SK-N-SH (cell line): ENCODE results near the gene RASD2. TPM values are rescaled to one million over a fixed set of nuclear protein-coding genes. Genes with fewer than 3 reads are reported as not detected.

ENCODE experiments used
- CTCF ChIA-PET: fragments of 300-600, 350-600 bp; formaldehyde crosslinking; extraction: SDS; loops from one replicate; lab custom pipeline; 2021; lab: Yijun Ruan, JAX
- POLR2A ChIA-PET: fragments of 350-600 bp; sonication (Branson Sonifier 250); formaldehyde crosslinking; extraction: SDS; loops from one replicate; lab custom pipeline; 2020; ENCODE audit warnings: antibody characterized with exemption, inconsistent platforms; lab: Yijun Ruan, JAX
- DNase-seq: peaks from one replicate; pipeline ENCODE4 v3.0.0; 2012
- H2AFZ ChIP-seq: fragments of 200-600 bp; sonication (generic); 2 replicates; pipeline ENCODE4 v1.8.1; 2016; ENCODE audit warnings: antibody characterized with exemption, mild to moderate bottlenecking, low read depth
- H3F3A ChIP-seq: fragments of 200-600 bp; sonication (generic); replicated peaks from 2 replicates; pipeline ENCODE3; 2016; ENCODE audit warnings: antibody characterized with exemption, mild to moderate bottlenecking; ENCODE audit not compliant: insufficient read depth
- H3K27ac ChIP-seq, 2 experiments: fragments of 200-500 bp in 1 of 2; fragments of 200-600 bp in 1 of 2; sonication (Bioruptor generic) in 1 of 2; sonication (generic), shearing (Covaris generic) in 1 of 2; 2 replicates each; pipeline versions ENCODE4 v1.5.1 to v1.6.1; 2014 to 2016; ENCODE audit warnings: low read depth in 2 of 2, inconsistent platforms in 1 of 2, low read length in 1 of 2, mild to moderate bottlenecking in 1 of 2, mixed read lengths in 1 of 2
- H3K27me3 ChIP-seq: fragments of 200-600 bp; sonication (generic), shearing (Covaris generic); 2 replicates; pipeline ENCODE4 v1.6.1; 2016; ENCODE audit warnings: mixed run types; ENCODE audit not compliant: insufficient read depth
- H3K36me3 ChIP-seq, 2 experiments: fragments of 200-500 bp in 1 of 2; fragments of 200-600 bp in 1 of 2; sonication (Bioruptor generic) in 1 of 2; sonication (generic) in 1 of 2; replicated peaks in 1 of 2; 2 replicates each; pipeline versions ENCODE3 to v1.5.1; 2014 to 2016; ENCODE audit warnings: low read length in 1 of 2, mild to moderate bottlenecking in 1 of 2; ENCODE audit not compliant: insufficient read depth in 2 of 2, control insufficient read depth in 1 of 2
- H3K4me1 ChIP-seq, 2 experiments: fragments of 200-500 bp in 1 of 2; fragments of 200-600 bp in 1 of 2; sonication (Bioruptor generic) in 1 of 2; sonication (generic), shearing (Covaris generic) in 1 of 2; 2 replicates each; pipeline versions ENCODE4 v1.5.1 to v1.6.1; 2014 to 2016; ENCODE audit warnings: low read depth in 1 of 2, low read length in 1 of 2, mixed run types in 1 of 2; ENCODE audit not compliant: insufficient read depth in 2 of 2, control insufficient read depth in 1 of 2
- H3K4me2 ChIP-seq: fragments of 200-600 bp; sonication (generic), shearing (Covaris generic); 2 replicates; pipeline ENCODE4 v1.6.1; 2017; ENCODE audit warnings: mixed run types
- H3K4me3 ChIP-seq, 2 experiments: fragments of 200-500 bp in 1 of 2; fragments of 200-600 bp in 1 of 2; sonication (Bioruptor generic) in 1 of 2; sonication (generic), shearing (Covaris generic) in 1 of 2; 2 replicates each; pipeline versions ENCODE4 v1.5.1 to v1.8.1; 2014 to 2016; ENCODE audit warnings: low read depth in 2 of 2, inconsistent platforms in 1 of 2, low read length in 1 of 2, mild to moderate bottlenecking in 1 of 2, mixed read lengths in 1 of 2, moderate library complexity in 1 of 2
- H3K79me2 ChIP-seq: fragments of 200-600 bp; sonication (generic); 2 replicates; pipeline ENCODE4 v1.8.1; 2017; ENCODE audit warnings: mild to moderate bottlenecking; ENCODE audit not compliant: insufficient read depth
- H3K9ac ChIP-seq: fragments of 200-600 bp; sonication (generic); 2 replicates; pipeline ENCODE4 v1.6.1; 2017; ENCODE audit warnings: mixed run types
- H3K9me2 ChIP-seq: fragments of 200-600 bp; sonication (generic); 2 replicates; pipeline ENCODE4 v1.6.1; 2017; ENCODE audit warnings: mixed run types
- H3K9me3 ChIP-seq: fragments of 200-600 bp; sonication (generic); 2 replicates; pipeline ENCODE4 v1.6.1; 2017; ENCODE audit warnings: mixed run types, mild to moderate bottlenecking, moderate library complexity
- H4K20me1 ChIP-seq: fragments of 200-600 bp; sonication (generic); 2 replicates; pipeline ENCODE4 v1.6.1; 2017; ENCODE audit warnings: mild to moderate bottlenecking, mixed run types; ENCODE audit not compliant: insufficient read depth
- CHD2 ChIP-seq: fragments of 150-350 bp; IDR thresholded peaks from 2 replicates; pipeline ENCODE4 v1.6.1; 2018; ENCODE audit warnings: low read length; ENCODE audit not compliant: partially characterized antibody
- CTCF ChIP-seq: fragments of 200-600 bp; sonication (generic); IDR thresholded peaks from 2 replicates; pipeline ENCODE4 v1.6.1; 2017; ENCODE audit warnings: antibody characterized with exemption, mild to moderate bottlenecking, moderate library complexity
- ELF1 ChIP-seq: IDR thresholded peaks from 2 replicates; pipeline ENCODE4 v1.4.0; 2012
- EZH2phosphoT487 ChIP-seq: fragments of 200-600 bp; sonication (generic); IDR thresholded peaks from 2 replicates; pipeline ENCODE4 v1.6.1; 2017; ENCODE audit warnings: low read depth, mixed run types, mild to moderate bottlenecking, antibody characterized with exemption, moderate library complexity, borderline replicate concordance
- FOSL2 ChIP-seq: IDR thresholded peaks from 2 replicates; pipeline ENCODE4 v1.4.0; 2012; ENCODE audit warnings: low read depth, mild to moderate bottlenecking, moderate library complexity, borderline replicate concordance
- FOXJ3 ChIP-seq: sonication (generic); formaldehyde crosslinking; IDR thresholded peaks from 2 replicates; pipeline ENCODE4 v1.5.1; 2020; ENCODE audit warnings: mild to moderate bottlenecking, missing genetic modification reagents
- GATA2 ChIP-seq: sonication (generic); formaldehyde crosslinking; IDR thresholded peaks from 2 replicates; pipeline ENCODE4 v1.5.0; 2020; ENCODE audit warnings: mild to moderate bottlenecking, missing genetic modification reagents
- JUND ChIP-seq: IDR thresholded peaks from 2 replicates; pipeline ENCODE4 v1.4.0; 2012
- MAX ChIP-seq: IDR thresholded peaks from 2 replicates; pipeline ENCODE4 v1.4.0; 2012; ENCODE audit warnings: low read depth
- MXI1 ChIP-seq: IDR thresholded peaks from 2 replicates; pipeline ENCODE4 v1.6.1; 2012; ENCODE audit warnings: mild to moderate bottlenecking, low read depth, low read length, improper control_type of control experiment
- NFIC ChIP-seq: IDR thresholded peaks from 2 replicates; pipeline ENCODE4 v1.4.0; 2012; ENCODE audit warnings: borderline replicate concordance
- NRF1 ChIP-seq: IDR thresholded peaks from 2 replicates; pipeline ENCODE4 v1.6.1; 2012; ENCODE audit warnings: low read depth, mild to moderate bottlenecking, low read length
- POLR2AphosphoS5 ChIP-seq: IDR thresholded peaks from 2 replicates; pipeline ENCODE4 v1.6.1; 2012; ENCODE audit warnings: low read depth, low read length
- RXRA ChIP-seq: IDR thresholded peaks from 2 replicates; pipeline ENCODE4 v1.4.0; 2012; ENCODE audit warnings: low read depth, mild to moderate bottlenecking, borderline replicate concordance
- SMC3 ChIP-seq: IDR thresholded peaks from 2 replicates; pipeline ENCODE4 v1.6.1; 2012; ENCODE audit warnings: low read depth, low read length, improper control_type of control experiment
- TAF1 ChIP-seq: IDR thresholded peaks from 2 replicates; pipeline ENCODE4 v1.6.1; 2012; ENCODE audit warnings: low read depth, mild to moderate bottlenecking, low read length, moderate library complexity, borderline replicate concordance
- TCF12 ChIP-seq: IDR thresholded peaks from 2 replicates; pipeline ENCODE4 v1.4.0; 2012
- TEAD4 ChIP-seq: IDR thresholded peaks from 2 replicates; pipeline ENCODE4 v1.4.0; 2012; ENCODE audit warnings: mild to moderate bottlenecking, borderline replicate concordance; ENCODE audit not compliant: insufficient read depth
- USF2 ChIP-seq: fragments of 150-350 bp; IDR thresholded peaks from 2 replicates; pipeline ENCODE4 v1.6.1; 2017; ENCODE audit warnings: antibody characterized with exemption, low read length, low read depth, borderline replicate concordance
- YY1 ChIP-seq: IDR thresholded peaks from 2 replicates; pipeline ENCODE4 v1.4.0; 2012; ENCODE audit warnings: low read depth, mild to moderate bottlenecking
- WGBS: methylation state at CpG from one replicate; pipeline ENCODE4 v1.1.6; 2017; ENCODE audit warnings: low lambda C conversion rate; 5-methylcytosine and 5-hydroxymethylcytosine counted together
- polyA plus RNA-seq, 3 experiments: library from polyadenylated mRNA; depleted of rRNA; stranded (reverse); fragments of >200 nt; gene quantifications; 2 replicates each; pipeline ENCODE4 v1.2.3, GENCODE V29; 2012
- TF ChIP-seq, protein P1 (sequence below): IDR thresholded peaks from 2 replicates; pipeline ENCODE4; 2012
- TF ChIP-seq, protein P2 (sequence below): IDR thresholded peaks from 2 replicates; pipeline ENCODE4 v1.6.1; 2012; ENCODE audit warnings: mild to moderate bottlenecking, low read depth, low read length, moderate library complexity
- TF ChIP-seq, protein P3 (sequence below): fragments of 150-350 bp; IDR thresholded peaks from 2 replicates; pipeline ENCODE4 v1.6.1; 2016; ENCODE audit warnings: mild to moderate bottlenecking, low read depth, low read length

RASD2 gene
- polyA plus RNA-seq, 1 of the 3 experiments (the other 2 are of a cell fraction) = 0.30 TPM

GRCh38 chr22:35564975-35565867 is 24.6 kb downstream of the RASD2 start:
- peaks cover 9 to 46% of the 10 kb centered on the region in 2 experiments; a peak in 3 of 4 replicates for H3K4me1 ChIP-seq
- no peak overlapping the region for H3K4me3 ChIP-seq
- no peak for DNase-seq
- H3K9ac ChIP-seq = no peak overlapping the region
- POLR2A ChIA-PET = no interaction called here
- H3K27me3 ChIP-seq = no peaks in the 10 kb centered on the region
- no peaks in the 10 kb centered on the region for H4K20me1 ChIP-seq
- no peaks in the 10 kb centered on the region for H3K79me2 ChIP-seq
- H3K36me3 ChIP-seq = no peaks in the 10 kb centered on the region
- H3K4me2 ChIP-seq = peak overlapping the region; percentile 19; the same call in 1 of the 2 replicates
- peaks cover 13% of the 10 kb centered on the region for H3F3A ChIP-seq
- H2AFZ ChIP-seq = no peak overlapping the region
- WGBS = 76% methylated on average over 10 of the region's 10 CpGs
- CTCF ChIA-PET = interaction anchor here (0.5 to 2.4 kb wide), 5 partner anchors 10 to 695 kb away, joined by 3 to 11 read pairs (median 5); no protein-coding TSS in a partner anchor
- no peak overlapping the region for H3K27ac ChIP-seq
- no peaks in the 10 kb centered on the region for H3K9me3 ChIP-seq
- no peaks in the 10 kb centered on the region for H3K9me2 ChIP-seq
- TF ChIP-seq EZH2phosphoT487 = no peak
- TF ChIP-seq TEAD4 = no peak
- no peak for TF ChIP-seq SMC3
- no peak for TF ChIP-seq JUND
- no peak for TF ChIP-seq NRF1
- no peak for TF ChIP-seq YY1
- no peak for TF ChIP-seq MAX
- no peak for TF ChIP-seq USF2
- TF ChIP-seq MXI1 = no peak
- TF ChIP-seq, protein P1, sequence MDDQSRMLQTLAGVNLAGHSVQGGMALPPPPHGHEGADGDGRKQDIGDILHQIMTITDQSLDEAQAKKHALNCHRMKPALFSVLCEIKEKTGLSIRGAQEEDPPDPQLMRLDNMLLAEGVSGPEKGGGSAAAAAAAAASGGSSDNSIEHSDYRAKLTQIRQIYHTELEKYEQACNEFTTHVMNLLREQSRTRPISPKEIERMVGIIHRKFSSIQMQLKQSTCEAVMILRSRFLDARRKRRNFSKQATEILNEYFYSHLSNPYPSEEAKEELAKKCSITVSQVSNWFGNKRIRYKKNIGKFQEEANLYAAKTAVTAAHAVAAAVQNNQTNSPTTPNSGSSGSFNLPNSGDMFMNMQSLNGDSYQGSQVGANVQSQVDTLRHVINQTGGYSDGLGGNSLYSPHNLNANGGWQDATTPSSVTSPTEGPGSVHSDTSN = no peak
- no peak for TF ChIP-seq CHD2
- TF ChIP-seq, protein P2, sequence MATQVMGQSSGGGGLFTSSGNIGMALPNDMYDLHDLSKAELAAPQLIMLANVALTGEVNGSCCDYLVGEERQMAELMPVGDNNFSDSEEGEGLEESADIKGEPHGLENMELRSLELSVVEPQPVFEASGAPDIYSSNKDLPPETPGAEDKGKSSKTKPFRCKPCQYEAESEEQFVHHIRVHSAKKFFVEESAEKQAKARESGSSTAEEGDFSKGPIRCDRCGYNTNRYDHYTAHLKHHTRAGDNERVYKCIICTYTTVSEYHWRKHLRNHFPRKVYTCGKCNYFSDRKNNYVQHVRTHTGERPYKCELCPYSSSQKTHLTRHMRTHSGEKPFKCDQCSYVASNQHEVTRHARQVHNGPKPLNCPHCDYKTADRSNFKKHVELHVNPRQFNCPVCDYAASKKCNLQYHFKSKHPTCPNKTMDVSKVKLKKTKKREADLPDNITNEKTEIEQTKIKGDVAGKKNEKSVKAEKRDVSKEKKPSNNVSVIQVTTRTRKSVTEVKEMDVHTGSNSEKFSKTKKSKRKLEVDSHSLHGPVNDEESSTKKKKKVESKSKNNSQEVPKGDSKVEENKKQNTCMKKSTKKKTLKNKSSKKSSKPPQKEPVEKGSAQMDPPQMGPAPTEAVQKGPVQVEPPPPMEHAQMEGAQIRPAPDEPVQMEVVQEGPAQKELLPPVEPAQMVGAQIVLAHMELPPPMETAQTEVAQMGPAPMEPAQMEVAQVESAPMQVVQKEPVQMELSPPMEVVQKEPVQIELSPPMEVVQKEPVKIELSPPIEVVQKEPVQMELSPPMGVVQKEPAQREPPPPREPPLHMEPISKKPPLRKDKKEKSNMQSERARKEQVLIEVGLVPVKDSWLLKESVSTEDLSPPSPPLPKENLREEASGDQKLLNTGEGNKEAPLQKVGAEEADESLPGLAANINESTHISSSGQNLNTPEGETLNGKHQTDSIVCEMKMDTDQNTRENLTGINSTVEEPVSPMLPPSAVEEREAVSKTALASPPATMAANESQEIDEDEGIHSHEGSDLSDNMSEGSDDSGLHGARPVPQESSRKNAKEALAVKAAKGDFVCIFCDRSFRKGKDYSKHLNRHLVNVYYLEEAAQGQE = no peak
- TF ChIP-seq TCF12 = peak; percentile 51
- peak; percentile 47; the same call in 1 of the 2 replicates for TF ChIP-seq NFIC
- TF ChIP-seq CTCF = peak; percentile 19; the same call in 1 of the 2 replicates
- TF ChIP-seq POLR2AphosphoS5 = no peak
- TF ChIP-seq FOXJ3 (CRISPR knock-in tag) = no peak
- TF ChIP-seq ELF1 = no peak
- no peak for TF ChIP-seq RXRA
- TF ChIP-seq, protein P3, sequence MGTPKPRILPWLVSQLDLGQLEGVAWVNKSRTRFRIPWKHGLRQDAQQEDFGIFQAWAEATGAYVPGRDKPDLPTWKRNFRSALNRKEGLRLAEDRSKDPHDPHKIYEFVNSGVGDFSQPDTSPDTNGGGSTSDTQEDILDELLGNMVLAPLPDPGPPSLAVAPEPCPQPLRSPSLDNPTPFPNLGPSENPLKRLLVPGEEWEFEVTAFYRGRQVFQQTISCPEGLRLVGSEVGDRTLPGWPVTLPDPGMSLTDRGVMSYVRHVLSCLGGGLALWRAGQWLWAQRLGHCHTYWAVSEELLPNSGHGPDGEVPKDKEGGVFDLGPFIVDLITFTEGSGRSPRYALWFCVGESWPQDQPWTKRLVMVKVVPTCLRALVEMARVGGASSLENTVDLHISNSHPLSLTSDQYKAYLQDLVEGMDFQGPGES = no peak
- no peak for TF ChIP-seq TAF1
- TF ChIP-seq FOSL2 = no peak
- TF ChIP-seq GATA2 (CRISPR knock-in tag) = no peak
